Measurements from ENCODE around the gene RGS6. TPM values are rescaled to one million over a fixed set of nuclear protein-coding genes. Genes with fewer than 3 reads are reported as not detected.

RGS6 gene
- total RNA-seq, 2 experiments from 2014 or later, result not detected

DNA sequence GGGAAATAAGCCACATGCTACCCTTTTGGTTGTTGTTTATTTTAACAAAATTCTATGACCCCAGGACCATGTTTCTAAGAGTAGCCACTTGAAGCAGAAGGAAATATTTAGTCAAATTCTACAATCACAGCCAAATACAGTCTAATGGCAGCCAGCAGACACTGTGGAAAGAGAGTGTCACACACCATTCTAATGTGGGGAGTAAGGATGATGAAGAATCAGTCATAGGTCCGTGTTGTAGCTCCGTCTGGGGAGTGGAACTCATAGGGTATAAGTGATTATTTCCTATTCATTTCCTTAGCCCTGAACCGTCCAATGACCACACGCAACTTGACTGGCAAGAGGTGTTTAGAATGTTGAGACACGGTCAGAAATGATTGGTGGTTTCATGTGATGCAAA lies 500.5 kb downstream of the RGS6 start:
- Mint-ChIP-seq H3K36me3 (ENCODE audit: low read depth) (no peaks in the 10 kb centered on the region), H3K4me3 (no peak overlapping the region), H3K27ac (no peak overlapping the region), H3K27me3 (no peaks in the 10 kb centered on the region), H3K4me1 (ENCODE audit: low read depth) (peaks cover 5% of the 10 kb centered on the region), H3K9me3 (peaks cover 9% of the 10 kb centered on the region)
- CTCF ChIA-PET, result no interaction called here
- intact Hi-C loops (cut with DNase I, micrococcal nuclease), result no loop called here
- Histone ChIP-seq H3K4me3 (ENCODE audit: low read length) (no peak overlapping the region), H3K27ac (ENCODE audit: low read depth in 1 of 2, low read length in 2 of 2) (no peak overlapping the region), H3K9me3 (ENCODE audit: control insufficient read depth in 1 of 2, insufficient read depth in 1 of 2, low read length in 2 of 2) (peaks cover 0 to 5% of the 10 kb centered on the region in 2 experiments), H3K4me1 (ENCODE audit: insufficient read depth, low read length) (no peaks in the 10 kb centered on the region), H3K27me3 (ENCODE audit: control insufficient read depth in 1 of 2, insufficient read depth in 2 of 2, low read length in 2 of 2) (no peaks in the 10 kb centered on the region), H3K36me3 (ENCODE audit: insufficient read depth, low read length) (no peaks in the 10 kb centered on the region)
- no peak for DNase-seq
- no peak for ATAC-seq (ENCODE audit: poor library complexity)
- no peak for TF ChIP-seq CTCF (IDR thresholded peaks at IDR 0.05)
- POLR2A ChIA-PET, result no interaction called here

GRCh38 chr14:72433511-72433910 lies 501.3 kb downstream of the RGS6 start:
- no peaks in the 10 kb centered on the region for H3K9me3 ChIP-seq (ENCODE audit: control insufficient read depth in 1 of 2, insufficient read depth in 1 of 2, low read length in 2 of 2)
- ChIA-PET POLR2A (no interaction called here), CTCF (no interaction called here)
- H3K27me3 ChIP-seq (ENCODE audit: control insufficient read depth in 1 of 2, insufficient read depth in 2 of 2, low read length in 2 of 2), result no peaks in the 10 kb centered on the region
- peaks cover 4% of the 10 kb centered on the region for H3K9me3 Mint-ChIP-seq
- no peaks in the 10 kb centered on the region for H3K36me3 ChIP-seq (ENCODE audit: insufficient read depth, low read length)
- no peak overlapping the region for H3K27ac ChIP-seq (ENCODE audit: low read depth in 1 of 2, low read length in 2 of 2)
- peaks cover under 1% of the 10 kb centered on the region for H3K4me1 ChIP-seq (ENCODE audit: insufficient read depth, low read length)
- no peak for TF ChIP-seq CTCF (IDR thresholded peaks at IDR 0.05)
- H3K27ac Mint-ChIP-seq, result no peak overlapping the region
- no peaks in the 10 kb centered on the region for H3K27me3 Mint-ChIP-seq
- no peaks in the 10 kb centered on the region for H3K36me3 Mint-ChIP-seq (ENCODE audit: low read depth)
- peaks cover 5% of the 10 kb centered on the region for H3K4me1 Mint-ChIP-seq (ENCODE audit: low read depth)
- intact Hi-C loops (cut with DNase I, micrococcal nuclease), result no loop called here
- no peak for ATAC-seq (ENCODE audit: poor library complexity)
- no peak overlapping the region for H3K4me3 ChIP-seq (ENCODE audit: low read length)
- H3K4me3 Mint-ChIP-seq, result no peak overlapping the region
- no peak for DNase-seq

DNA sequence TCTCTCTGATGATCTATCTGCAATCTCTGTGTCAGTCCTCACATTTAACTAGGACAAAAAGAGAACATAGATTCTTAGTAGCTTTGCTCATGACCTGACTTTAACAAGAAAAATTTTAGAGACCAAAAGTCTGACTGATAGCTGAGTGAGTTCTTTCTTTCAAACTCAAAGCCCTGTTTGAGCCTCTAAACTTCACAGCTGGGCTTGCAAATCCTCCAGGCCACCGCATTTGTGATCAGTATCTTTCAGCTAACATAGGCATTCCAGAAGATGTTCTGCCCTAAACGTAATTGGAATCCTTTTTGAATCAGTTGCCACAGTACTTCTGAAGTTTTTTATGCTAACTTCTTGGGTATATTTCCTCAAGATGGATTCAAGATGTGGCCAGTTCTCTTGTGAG lies 502.6 kb downstream of the RGS6 start:
- Mint-ChIP-seq H3K27me3 (no peaks in the 10 kb centered on the region), H3K36me3 (ENCODE audit: low read depth) (no peaks in the 10 kb centered on the region), H3K9me3 (peaks cover 4% of the 10 kb centered on the region), H3K27ac (no peak overlapping the region), H3K4me3 (no peak overlapping the region), H3K4me1 (ENCODE audit: low read depth) (peaks cover 15% of the 10 kb centered on the region)
- H3K9me3 ChIP-seq (ENCODE audit: control insufficient read depth in 1 of 2, insufficient read depth in 1 of 2, low read length in 2 of 2), result no peaks in the 10 kb centered on the region
- intact Hi-C loops (cut with DNase I, micrococcal nuclease), result no loop called here
- ChIA-PET POLR2A (no interaction called here), CTCF (no interaction called here)
- ATAC-seq (ENCODE audit: poor library complexity) (no peak), DNase-seq (no peak)
- peaks cover 11% of the 10 kb centered on the region for H3K4me1 ChIP-seq (ENCODE audit: insufficient read depth, low read length)
- no peak overlapping the region for H3K4me3 ChIP-seq (ENCODE audit: low read length)
- H3K27ac ChIP-seq (ENCODE audit: low read depth in 1 of 2, low read length in 2 of 2), result no peak overlapping the region
- H3K27me3 ChIP-seq (ENCODE audit: control insufficient read depth in 1 of 2, insufficient read depth in 2 of 2, low read length in 2 of 2), result no peaks in the 10 kb centered on the region
- no peaks in the 10 kb centered on the region for H3K36me3 ChIP-seq (ENCODE audit: insufficient read depth, low read length)
- no peak for TF ChIP-seq CTCF (IDR thresholded peaks at IDR 0.05)

Measured in CD4-positive, alpha-beta T cell (primary cell).